Non-pigmented ciliary epithelial cell (primary cell): Measurements from ENCODE around the gene TBL1X.
"Not testable (repeated sequence)": the region's sequence is repeated elsewhere in the genome, so short reads cannot be mapped to it uniquely, and the experiment has no call there.

ENCODE experiments used
- DNase-seq: peaks from one replicate; pipeline ENCODE4 v3.0.0-alpha.2; 2010; ENCODE audit warnings: low read depth

Gene TBL1X

DNA sequence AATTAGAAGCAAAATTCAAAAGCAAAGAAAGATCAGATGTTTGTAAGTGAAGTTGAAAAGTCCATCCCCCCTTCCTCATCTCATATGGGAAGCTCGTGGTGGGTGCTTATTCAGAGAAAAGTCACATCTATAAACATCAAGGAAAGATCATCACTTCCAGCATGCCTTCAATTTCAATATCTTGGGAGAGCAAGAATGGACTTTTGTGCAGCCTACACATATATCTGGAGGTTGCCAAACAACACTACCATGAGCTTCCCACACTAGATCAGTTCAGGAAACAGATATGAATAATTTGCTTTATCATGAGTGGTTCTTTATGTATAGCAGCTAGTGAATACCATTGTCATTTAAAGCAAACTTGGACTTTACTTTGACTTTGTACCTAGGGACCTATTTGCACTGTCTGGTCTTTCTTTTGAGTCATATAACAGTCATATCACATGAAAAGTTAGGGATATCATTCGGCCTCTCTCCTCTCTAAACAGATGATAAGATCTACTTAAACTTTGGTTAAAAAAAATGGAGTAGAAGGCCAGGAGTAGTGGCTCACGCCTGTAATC, 5.6 kb upstream of the TBL1X start:
- no peak for DNase-seq

DNA sequence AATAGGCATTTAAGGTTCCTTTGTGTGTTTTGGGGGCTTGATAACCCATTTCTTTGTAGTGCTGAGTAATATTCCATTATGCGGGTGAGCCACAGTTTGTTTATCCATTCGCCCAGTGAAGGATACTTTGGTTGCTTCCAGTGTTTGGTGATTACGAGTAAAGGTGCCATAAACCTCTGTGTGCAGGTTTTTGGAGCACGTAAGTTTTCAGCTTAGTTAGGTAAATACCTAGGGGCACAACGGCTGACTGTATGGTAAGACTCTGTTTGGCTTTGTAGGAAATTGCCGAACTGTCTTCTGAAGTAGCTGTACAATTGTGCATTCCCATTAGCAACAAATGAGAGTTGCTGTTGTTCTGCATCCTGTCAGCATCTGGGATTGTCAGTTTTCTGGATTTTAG, 3.8 kb upstream of the TBL1X start:
- DNase-seq, result no peak

DNA sequence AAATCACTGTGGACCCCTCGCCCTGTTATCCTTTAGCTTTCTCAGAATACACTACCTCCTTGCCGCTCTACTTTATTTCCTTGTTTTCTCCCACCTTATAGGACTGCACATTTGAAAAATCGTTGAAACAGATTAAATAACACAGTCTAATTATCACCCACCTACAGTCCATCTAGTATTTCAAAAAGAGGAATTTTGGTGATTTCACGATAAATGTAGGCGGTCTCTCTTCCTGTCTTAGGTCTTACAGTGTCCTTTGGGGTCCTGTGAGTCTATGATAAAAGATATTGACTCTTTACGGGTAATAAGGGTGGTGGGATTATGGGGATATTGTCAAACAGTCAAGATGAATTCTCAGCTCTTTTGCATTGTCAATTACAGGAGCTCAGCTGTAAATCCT, 2.4 kb upstream of the TBL1X start:
- DNase-seq, result no peak

DNA sequence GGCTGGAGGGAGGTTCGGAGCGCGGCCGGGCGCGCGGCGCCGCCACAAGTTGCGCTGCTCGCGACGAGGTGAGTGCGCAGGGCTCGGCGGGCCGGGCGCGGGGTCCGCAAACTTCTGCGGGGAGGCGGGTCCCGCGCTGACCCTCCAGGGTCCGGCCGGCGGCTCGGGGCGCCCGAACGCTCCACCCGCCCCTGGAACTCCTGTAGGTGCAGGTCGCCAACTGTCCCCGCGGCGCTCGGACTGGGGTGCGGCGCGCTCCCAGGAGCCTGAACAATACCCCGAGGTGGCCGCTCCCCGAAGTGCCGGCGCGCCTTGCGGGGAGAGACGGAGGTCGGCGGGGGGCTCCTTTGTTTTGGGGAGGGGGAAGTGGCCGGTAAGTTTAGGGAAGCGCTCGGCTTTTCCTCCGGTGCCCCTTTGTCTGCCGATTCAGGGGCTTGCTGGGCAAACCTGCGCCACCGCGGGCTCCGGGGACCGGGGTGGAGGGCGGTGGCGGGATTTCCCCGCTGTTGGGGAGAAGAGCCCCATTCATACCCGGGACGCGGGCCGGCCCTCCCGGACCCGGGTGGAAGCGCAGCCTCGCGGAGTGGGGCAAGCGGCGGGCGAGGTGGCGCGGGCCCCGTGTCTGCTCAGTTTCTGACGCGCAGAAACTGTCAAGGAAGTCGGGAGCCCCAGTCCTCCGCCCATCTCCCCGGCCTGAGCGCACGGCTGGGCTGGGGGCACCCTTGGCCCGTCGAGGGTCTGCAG, 694 bp downstream of the TBL1X start:
- no peak for DNase-seq

DNA sequence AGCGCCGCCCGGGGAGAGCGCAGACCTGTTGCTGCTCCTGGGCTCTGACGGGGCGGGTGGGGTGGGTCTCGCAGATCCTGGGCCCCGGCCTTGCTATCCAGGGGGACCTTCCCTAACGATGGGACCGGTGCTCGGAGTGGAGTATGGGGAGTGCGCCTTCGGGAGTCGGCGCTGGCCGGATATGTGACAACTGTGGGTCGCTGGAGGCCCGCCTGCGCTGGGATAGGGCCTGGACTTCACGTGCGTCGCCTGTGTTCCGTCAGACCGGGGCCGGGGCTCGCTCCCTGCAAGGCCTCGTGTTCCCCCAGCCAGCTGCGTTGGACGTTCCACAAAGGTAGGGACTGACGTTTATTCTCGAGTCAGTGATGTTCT, 1.3 kb downstream of the TBL1X start:
- no peak for DNase-seq

DNA sequence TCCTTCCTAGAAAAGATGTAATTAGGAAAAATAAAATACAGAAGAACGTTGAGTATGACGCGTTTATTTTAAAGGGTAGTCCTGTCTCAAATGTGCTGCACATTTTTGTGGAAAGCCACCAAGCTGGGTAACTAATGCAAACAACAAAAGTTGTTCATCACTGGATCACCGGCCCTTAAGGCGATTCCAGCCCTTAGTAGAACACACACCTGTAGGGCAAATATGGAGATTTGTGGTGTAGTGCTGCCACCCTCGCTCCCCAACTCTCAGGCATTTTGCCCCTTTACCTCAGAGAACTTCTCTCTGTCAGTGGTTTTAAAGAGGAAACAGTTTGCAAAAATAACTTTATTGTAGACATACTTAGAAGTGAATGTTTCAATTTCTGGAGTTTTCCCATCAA, 1.9 kb downstream of the TBL1X start:
- DNase-seq, result no peak

DNA sequence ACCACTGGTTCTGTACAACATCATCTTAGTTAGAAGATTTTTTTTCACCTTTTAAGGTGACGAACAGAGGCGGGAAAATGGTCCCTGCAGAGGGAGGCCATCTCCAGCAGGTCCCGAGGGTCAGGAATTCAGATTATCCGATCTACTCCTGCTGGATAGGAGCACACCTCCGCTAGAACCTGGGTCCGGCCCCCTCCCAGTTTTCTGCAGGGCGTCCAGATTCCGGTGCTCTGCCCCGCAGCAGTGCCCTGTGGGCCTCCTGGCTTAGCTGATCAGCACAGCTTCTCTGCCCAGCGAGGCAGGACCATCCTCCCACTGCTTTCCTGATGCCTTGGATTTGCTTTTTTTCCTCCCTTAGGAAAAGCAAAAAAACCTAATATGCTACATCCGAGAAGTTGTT, 2.3 kb downstream of the TBL1X start:
- no peak for DNase-seq

DNA sequence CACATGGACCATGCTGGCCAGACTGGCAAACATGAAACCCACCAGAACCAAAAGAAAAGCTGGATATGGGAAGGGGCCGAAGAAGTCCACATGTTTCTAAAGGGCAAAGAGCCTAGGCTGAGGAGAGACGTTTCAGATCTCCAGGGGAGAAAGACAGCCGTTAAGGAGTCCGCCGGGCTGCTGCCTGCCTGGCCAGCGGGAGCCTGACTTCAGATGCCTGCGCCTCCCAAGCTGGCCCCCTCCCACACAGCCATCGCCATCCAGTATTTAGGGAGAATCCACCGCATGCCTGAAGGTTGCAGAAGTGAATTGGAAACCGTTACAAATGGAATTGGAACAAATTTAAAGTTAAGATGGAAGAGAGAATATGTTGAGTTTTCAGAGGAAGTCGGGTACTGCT, 2.9 kb downstream of the TBL1X start:
- no peak for DNase-seq

DNA sequence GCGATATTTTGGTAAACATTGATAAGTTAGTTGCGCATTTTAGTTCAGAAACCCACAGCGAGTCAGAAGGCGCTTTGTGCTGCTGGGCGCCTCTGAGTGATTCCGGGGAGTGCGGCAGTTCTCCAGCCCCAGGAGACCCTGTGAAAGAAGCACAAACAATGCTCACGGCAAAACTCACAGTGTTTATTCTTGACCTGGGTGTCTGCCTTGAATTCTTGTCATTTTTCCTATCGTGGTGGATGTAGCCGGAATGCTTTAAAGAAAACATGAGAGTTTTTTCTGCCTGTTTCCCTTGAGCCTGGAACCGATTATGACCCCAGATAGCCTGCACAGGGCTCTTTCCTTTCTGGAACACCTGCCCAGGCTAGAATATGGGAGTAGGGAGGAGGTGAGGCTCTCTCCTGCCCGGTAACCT, 6.7 kb downstream of the TBL1X start:
- no peak for DNase-seq

DNA sequence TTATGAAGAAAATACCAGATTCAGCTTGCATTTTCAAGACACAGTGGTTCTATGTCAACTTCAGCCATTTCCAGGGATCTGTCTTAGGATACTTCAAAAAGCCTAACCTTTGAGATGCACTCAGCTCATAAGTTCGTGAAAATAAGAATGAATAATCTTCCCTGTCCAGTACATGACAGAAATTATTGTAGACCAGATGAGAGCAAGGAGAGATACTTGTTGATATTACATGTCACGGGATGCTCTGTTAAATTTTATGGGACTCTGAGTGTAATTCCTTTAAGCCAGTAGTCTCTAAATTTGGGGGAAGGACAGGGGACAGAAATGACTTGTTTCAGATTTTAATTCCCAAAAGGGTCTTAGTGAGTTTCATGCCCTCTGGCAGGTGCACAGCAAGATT, 8.8 kb downstream of the TBL1X start:
- no peak for DNase-seq

DNA sequence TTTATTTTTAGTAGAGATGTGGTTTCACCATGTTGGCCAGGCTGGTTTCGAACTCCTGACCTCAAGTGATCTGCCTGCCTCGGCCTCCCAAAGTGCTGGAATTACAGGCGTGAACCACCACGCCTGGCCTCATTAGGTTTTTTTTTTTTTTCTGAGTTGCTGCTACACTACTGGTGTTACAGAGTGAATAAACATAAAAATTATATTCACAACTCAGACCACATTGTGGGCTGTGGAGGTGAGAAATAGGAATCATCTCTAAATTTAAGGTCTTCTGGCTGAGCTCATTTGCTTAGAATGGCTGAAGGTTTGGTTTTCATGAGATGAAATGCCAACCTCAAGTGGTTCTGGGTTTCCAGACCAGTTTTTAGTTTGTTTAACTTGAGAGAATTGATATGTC, 10.6 kb downstream of the TBL1X start:
- DNase-seq, result not testable (repeated sequence)

DNA sequence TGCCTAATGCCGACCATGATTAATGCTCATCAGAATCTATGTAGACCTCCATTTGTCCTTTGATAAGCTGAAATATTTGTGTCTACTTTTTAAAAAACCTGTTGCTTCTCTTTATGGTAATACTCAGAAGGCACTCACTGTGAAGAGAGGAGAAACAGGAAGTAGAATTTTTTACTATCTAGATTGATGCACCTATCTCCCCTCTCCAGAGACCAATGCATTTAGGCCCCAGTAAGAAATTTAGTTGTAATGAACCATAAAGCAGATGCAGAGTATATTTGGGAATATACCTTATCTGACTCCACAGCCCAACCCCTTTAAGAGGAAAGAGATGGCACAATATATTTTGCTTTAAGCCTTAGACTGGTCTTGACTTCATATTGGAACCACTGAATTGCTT, 11.1 kb downstream of the TBL1X start:
- DNase-seq, result no peak

DNA sequence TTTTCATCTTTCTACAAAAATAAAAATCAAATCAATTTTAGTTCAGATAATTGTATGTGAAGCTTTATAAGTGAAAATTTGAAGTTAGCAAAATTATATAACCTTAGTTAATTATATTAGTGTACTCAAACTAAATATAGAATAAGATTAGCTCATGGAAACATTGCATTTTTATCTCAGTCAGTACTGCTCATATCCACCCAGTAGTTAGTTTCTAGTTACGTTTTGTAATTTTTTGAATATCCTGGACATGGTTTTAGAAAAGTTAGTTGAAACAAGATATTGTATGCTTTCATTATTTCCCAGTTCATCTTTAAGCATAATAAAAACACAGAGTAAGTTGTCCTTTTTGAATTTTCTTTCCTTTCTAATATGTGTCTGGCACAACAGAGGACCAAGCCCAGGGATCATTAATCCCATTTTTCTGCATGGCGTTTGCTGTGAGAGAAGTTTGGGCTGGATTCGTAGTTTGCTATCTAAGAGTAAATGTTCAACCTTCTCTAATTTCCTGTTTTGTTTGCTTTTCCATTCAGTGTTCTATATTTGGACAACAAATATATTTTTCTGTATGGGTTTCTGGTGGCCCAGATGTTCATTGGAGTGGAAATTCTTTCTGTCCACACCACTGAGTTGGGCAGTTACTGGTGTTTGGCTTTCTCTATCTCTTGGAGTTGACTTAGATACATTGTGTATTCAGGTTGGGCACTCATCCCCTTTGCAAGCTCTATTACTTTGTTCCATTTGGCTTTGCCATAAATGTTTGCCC, 12.1 kb downstream of the TBL1X start:
- no peak for DNase-seq

DNA sequence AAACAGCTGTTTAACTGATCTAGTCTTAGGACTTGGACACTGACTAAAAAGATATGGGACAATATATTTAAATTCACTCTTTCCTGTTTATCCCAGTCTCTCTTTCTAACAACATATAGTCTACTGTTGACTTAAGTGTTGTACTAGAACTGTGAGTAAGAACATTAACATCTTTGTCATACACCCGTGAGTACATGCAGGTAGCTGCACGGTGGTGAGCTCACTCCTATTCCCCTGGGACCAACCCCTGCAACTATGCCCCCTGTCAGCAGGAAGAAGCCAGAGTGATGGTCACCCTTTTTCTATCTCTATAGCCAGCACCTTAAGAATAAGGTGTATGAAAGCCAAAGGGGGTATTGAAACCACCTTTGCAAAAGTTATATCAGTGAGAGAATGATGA, 17.6 kb downstream of the TBL1X start:
- no peak for DNase-seq

DNA sequence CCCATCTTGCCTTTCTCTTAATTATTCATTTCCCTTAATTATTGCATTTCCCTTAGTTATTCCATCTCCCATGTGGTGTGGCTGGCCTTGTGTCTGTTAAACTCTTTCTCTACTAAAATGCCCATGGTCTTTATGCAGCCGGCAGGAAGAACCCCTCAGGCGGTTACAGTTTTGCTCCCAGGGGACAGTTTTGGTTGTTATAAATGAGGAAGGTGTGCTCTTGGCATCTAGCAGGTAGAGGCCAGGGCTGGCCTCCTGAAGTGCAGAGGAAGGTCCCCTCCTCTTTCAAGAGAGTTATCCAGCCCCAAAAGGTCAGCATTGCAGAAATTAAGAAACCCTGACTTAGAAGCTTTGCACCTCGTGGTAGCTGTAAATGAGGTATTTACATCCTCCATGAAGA, 18.0 kb downstream of the TBL1X start:
- DNase-seq, result no peak

DNA sequence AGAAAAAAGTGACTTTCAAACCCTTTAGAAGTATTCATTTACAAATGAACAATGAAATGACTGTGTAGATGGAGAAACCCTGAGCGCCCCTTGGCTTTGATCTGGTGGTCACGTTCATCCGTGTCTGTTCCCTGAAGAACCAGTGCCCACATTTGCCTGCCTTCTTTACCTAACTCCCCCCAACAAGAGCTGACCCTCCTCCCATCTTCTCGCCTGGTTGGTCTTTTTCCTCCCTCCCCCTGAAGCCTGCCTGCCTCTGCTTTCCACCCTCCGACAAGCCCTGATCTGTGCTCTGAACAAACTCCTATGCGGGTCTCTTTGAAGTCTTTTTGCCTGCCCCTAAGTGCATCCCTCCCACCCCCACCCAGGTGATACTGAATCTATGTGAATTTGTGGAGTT, 18.5 kb downstream of the TBL1X start:
- no peak for DNase-seq

DNA sequence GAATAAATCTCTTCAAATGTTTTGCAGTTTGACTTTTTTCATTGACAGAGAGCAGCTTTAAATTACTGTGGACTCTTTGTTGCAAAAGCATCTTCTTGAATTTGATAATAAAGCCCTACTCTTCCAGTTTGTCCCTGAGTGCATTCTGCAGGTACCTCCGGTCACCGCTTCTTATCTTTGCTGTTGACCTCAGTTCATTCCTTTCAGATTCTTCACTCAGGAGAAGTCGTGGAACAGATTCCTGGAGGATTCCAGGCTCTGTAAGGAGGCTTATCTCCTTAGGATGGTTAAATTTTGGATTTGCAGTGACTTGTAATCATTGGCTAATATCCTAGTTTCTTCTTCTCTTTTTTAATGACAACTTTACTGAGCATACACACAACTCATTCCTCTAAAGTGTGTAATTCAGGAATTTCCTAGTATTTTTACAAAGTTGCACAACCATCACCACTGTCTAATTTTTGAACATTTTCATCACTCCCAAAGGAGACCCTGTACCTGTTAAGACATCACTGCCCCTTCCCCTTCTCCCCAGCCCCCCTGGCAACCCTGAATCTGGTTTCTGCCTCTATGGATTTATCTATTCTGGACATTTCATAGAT, 22.0 kb downstream of the TBL1X start:
- no peak for DNase-seq

DNA sequence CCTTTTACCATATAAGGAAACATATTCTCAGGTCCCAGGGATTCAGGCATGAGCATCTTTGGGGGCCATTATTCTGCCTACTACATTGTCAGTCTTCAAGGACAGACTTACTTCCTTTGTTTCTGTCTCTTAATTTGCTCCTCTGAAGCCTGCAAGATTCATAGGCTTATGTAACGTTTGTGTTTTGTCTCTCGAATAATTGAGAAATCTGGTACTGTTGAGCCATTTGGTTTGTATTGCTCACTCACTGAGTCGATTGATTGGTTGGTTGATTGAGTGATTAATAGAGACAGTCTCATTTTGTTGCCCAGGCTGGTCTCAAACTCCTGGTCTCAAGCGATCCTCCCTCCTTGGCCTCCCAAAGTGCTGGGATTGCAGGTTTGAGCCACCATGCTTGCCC, 23.7 kb downstream of the TBL1X start:
- no peak for DNase-seq

DNA sequence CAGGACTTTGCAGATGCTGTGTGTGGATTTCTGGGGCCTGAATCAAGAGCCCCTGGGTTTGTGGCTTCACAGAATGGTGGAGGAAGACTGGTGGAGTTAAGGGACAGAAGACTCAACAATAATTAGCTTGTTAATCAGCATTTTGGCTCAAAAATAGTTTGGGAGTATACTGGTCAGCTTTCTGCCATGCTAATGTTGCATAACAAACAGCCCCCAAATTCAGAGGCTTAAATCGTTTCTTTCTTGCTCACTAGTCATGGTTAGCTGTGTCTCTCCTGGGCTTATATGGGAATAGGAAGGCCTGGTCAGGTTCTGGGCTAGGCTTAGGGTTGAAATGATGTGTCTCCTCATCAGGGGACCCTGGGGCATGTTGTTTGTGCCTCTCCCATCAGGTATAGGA, 24.4 kb downstream of the TBL1X start:
- no peak for DNase-seq

DNA sequence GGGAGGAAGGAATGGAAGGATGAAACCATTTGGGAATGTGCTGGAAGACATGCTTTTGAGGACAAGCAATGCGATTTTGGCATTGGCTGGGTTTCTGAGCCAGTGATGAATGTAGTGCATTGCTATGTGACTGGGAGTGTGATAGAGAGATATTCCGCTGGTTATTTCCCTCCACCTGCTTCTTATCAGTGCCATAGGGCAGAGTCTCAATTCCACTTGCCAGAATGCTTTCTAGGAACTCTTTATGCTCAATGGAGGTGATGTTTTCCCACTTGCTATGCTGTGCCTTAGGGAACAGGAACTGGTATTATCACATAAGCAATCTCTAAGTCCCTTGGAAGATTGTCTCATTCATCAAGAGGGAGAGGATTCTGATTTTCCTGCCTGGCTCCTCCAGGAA, 28.0 kb downstream of the TBL1X start:
- no peak for DNase-seq

DNA sequence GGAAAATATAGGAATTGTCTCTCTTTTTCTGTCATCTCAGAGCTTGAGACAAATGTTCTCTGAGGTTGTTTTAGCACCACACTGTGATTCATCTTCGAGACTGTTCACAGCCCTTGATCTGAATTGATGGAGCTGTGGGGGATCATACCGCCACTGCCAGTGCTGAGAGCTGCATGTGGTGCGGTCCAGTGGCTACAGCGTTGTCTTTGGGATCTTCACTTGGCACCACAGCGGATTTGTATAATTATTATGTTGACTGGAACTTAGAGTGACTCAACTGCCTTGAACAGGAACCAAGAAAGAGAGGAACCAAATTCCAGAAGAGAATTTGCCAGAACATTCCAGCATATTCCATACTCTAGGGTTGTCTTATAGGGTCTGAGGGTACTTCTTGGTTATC, 29.1 kb downstream of the TBL1X start:
- no peak for DNase-seq

DNA sequence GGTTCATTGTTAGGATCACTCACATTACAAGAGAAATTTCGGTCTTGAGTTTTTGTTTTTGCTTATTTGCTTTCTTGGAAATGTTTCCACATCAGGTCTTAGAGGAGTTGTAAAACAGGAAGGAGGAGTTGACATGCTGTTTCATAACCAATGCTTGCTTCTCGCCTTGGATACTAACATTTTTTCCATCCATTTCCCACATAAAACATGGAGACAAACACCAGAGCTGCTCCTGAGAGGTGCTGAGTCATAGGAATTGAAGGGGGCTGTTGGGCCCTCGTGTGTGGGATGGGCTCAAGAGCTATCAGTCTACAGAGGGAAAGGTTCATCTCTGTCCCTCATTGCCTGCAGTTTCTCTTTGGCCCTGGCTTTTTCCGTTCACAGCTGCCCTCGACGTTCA, 29.9 kb downstream of the TBL1X start:
- DNase-seq, result no peak

DNA sequence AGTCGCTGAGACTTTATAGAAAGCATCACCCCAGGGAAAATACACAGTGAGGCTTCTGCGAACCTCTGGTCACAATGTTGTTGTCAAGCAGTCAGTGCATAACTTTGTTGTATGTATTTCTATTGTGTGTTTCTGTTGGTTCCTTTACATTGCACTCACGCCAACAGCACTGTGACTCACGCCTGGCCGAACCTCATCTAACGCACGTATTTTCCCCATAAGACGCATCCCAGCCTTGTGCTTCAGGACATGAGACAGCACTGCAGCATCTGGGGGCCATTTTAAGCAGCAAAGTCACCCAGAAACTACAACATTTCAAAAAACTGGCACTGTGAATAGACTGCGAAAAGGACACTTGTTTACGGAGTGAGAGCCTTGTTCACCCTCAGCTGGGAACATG, 30.6 kb downstream of the TBL1X start:
- DNase-seq, result no peak
